ENCODE results near the gene ABCC6.
"Not testable (repeated sequence)": the region's sequence is repeated elsewhere in the genome, so short reads cannot be mapped to it uniquely, and the experiment has no call there.

DNA sequence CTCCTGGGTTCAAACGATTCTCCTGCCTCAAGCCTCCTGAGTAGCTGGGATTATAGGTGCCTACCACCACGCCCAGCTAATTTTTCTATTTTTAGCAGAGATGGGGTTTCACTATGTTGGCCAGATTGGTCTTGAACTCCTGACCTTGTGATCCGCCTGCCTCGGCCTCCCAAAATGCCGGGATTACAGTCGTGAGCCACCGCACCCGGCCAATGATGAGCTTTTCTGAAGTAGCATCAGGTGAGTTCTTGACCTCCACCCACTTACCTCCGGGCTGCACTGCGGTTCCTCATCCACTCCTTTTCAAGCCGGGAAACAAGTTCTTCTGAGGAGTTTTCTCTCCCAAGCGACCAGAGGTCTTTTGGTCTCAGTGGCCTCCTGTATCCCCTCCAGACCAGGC lies 14.8 kb downstream of the ABCC6 start:
- TF ChIP-seq, protein P1, sequence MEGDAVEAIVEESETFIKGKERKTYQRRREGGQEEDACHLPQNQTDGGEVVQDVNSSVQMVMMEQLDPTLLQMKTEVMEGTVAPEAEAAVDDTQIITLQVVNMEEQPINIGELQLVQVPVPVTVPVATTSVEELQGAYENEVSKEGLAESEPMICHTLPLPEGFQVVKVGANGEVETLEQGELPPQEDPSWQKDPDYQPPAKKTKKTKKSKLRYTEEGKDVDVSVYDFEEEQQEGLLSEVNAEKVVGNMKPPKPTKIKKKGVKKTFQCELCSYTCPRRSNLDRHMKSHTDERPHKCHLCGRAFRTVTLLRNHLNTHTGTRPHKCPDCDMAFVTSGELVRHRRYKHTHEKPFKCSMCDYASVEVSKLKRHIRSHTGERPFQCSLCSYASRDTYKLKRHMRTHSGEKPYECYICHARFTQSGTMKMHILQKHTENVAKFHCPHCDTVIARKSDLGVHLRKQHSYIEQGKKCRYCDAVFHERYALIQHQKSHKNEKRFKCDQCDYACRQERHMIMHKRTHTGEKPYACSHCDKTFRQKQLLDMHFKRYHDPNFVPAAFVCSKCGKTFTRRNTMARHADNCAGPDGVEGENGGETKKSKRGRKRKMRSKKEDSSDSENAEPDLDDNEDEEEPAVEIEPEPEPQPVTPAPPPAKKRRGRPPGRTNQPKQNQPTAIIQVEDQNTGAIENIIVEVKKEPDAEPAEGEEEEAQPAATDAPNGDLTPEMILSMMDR (conservative IDR thresholded peaks at IDR 0.05; ENCODE audit: low read depth, low read length): not testable (repeated sequence)
- not testable (repeated sequence) for TF ChIP-seq EZH2 (IDR thresholded peaks at IDR 0.05; ENCODE audit: borderline replicate concordance, low read depth, low read length, poor library complexity, severe bottlenecking)
